H7 (cell line): ENCODE data around the gene SEC24D. TPM values are rescaled to one million over a fixed set of nuclear protein-coding genes. Genes with fewer than 3 reads are reported as not detected.

ENCODE experiments used
- DNase-seq: peaks from one replicate; pipeline ENCODE4 v3.0.0; 2012
- H3K27me3 ChIP-seq: 2 replicates; pipeline ENCODE4 v1.6.0; 2011; ENCODE audit warnings: mild to moderate bottlenecking, low read length; ENCODE audit not compliant: control insufficient read depth, insufficient read depth
- H3K36me3 ChIP-seq: replicated peaks from 2 replicates; pipeline ENCODE4 v1.5.1; 2011; ENCODE audit warnings: low read length; ENCODE audit not compliant: control insufficient read depth, insufficient read depth
- H3K4me3 ChIP-seq: 2 replicates; pipeline ENCODE4 v1.5.1; 2011; ENCODE audit warnings: low read depth, mild to moderate bottlenecking, control low read depth, low read length, moderate library complexity; ENCODE audit not compliant: insufficient read depth
- total RNA-seq: library from RNA; depleted of rRNA; stranded (reverse); fragments of >200 nt; shearing (Covaris generic); gene quantifications from 2 replicates; pipeline ENCODE4 v1.2.3, GENCODE V29; 2014

Gene SEC24D
- total RNA-seq, 1 experiment from 2014 or later = 39.4 TPM

DNA sequence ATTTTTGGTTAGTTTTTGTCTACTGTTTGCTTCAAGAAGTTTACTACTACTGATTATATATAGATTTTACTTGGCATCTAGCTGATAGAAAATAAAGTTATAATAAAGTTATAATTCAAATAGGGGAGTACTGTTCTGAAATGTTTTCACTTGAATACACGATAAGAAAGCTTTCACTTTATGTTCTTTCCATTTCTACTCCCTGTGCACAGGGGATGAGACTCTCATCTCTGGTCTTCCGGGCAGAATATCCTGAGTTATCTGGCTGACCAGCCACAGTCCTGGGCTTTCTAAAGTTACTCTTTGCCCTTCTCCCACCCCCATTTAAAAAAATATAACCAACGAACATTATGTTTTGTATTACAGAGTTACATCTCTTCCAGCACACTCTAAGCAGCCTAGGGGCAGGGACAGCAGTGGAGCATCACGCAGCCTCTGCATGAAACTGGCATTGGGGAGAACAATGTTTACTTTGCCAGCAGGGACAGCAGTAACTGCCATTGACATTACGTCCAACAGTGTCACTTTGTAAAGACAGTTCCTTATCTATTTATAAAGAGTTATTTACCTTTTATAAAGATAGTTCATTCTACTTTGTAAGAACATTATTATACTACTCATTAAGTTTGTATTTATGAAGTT is 86.5 kb downstream of the SEC24D start:
- no peak for DNase-seq
- Histone ChIP-seq H3K4me3 (no peak overlapping the region), H3K36me3 (peaks cover 8% of the 10 kb centered on the region), H3K27me3 (no peaks in the 10 kb centered on the region)

DNA sequence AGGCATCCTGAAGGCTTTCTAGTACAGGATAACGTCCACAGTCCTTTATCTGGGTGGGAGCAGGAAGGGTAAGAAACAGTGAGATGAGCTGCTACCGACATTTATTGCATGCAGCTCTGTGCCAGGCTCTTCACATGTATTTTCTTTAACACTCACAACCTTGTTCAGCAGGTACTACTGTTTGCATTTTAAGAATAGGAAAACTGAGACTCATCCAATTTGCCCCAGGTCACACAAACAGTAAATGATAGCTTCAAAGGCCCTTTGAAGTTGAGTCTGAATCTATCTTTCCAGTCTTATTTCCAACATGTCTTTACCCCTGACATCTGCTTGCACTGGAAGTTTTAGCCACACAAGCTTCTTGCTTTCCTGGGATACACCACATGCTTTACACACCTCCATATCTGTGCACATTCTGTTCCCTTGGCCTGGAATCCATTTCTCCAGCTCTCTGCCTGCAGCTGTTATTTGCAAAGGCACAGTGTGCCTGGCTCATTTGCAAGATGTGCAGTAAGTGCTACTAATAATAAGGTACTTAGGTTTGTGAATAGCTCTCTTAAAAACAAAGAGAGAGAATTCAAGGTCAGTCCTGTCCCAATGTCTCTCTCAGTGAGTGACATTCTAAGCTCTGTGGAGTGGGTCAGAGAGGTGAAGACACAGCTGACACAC is 89.5 kb downstream of the SEC24D start:
- Histone ChIP-seq H3K27me3 (no peaks in the 10 kb centered on the region), H3K36me3 (peaks cover 11% of the 10 kb centered on the region), H3K4me3 (no peak overlapping the region)
- DNase-seq = no peak

DNA sequence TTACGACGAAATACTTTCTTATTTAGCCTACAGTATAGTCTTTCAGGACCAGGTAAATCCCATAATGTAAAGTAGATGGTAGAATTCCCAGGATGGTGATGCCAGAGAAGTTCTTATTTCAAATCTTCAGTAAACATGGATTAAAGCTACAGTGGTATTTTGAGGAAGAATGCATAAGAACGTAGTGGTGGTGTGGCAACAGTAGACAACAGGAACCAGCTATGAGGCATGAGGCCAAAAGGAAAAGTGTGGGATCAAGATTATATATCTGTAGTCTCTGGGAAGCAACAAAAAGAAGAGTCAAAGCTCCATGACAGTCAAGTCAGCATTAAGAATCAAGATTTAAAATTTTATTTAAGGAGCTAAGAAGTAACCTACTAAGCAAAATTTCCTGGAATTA is 90.6 kb downstream of the SEC24D start:
- Histone ChIP-seq H3K4me3 (no peak overlapping the region), H3K36me3 (peaks cover 11% of the 10 kb centered on the region), H3K27me3 (no peaks in the 10 kb centered on the region)
- DNase-seq = no peak

DNA sequence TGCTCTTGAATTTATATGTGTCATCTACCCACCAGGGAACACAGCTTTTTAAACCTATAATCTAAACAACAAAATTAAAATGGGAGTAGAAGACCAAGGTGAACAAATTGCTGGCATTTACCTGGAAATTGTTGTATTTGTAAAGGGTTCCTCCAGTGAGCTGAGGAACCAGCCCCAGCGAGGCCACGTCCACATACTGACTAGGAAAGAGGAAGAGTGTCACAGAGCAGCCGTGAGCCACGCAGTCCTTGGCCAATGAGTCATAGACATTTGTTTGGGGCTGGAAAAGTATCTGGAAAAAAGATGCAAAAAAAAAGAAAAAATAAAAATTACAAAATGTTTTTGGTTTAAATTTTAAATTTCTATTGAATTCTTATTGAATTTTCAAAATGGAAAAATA is 92.1 kb downstream of the SEC24D start:
- Histone ChIP-seq H3K36me3 (peaks cover 13% of the 10 kb centered on the region), H3K27me3 (no peaks in the 10 kb centered on the region), H3K4me3 (no peak overlapping the region)
- DNase-seq = no peak

DNA sequence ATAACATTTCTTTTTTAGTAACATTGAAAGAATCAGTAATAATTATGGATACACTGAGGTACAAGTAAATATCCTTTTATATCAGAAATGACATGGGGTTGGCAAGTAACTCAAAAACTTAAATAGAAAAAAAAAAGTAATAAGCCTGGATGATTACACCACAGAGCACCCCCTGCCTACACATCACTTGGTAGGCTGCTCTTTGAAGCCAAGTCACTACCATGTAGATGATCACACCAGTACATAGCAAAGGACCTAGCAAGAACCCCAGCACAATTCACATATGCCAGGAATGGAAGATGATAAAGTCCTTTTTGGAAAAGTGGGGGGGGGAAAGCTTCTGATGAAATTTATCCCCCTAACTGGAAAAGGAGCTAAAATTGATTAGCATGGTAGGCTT is 93.9 kb downstream of the SEC24D start:
- Histone ChIP-seq H3K36me3 (peaks cover 17% of the 10 kb centered on the region), H3K4me3 (no peak overlapping the region), H3K27me3 (no peaks in the 10 kb centered on the region)
- no peak for DNase-seq

DNA sequence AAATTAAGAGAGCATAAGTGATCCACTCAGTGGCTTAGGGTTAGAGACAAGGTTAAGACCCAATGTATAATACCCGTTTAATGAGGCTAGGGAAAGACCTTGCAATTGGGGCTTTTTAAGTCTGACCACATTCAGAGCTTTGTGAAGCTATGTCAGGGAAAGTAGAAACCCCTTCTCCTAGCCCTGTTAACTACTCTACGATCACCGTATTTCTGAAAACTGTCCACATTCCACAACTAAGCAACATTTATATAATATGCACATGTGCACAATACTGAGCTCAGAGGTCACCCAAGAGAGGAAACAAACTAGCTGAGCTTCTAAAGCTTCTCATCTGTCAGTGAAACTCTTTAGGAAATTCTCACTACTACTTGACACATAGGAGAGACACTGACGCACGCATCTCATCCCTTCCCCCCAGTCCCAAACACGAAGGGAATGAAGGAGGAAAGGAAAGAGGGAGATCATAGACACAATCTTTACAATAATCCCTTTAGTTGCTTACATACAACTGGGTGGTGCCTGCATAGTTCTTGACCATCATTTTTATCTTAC is 94.5 kb downstream of the SEC24D start:
- DNase-seq = no peak
- Histone ChIP-seq H3K36me3 (peaks cover 17% of the 10 kb centered on the region), H3K27me3 (no peaks in the 10 kb centered on the region), H3K4me3 (no peak overlapping the region)

DNA sequence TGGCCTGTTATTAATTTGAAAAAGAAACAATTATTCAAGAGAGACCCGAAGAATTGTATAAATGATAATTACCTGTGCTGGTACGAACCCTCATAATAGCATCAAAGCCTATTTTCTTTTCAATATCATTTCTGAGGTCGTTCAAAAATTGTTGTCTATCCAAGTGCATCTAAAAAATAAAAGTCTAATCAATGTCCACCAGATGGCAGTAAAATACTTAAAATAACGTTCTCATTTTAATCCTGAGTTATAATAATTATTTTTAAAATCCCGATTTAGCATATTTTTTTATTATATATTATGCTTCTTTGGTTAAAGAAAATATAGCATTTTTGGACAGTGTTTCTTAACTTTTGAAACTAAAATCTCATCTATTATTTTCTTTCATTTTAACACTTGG is 95.1 kb downstream of the SEC24D start:
- H3K4me3 ChIP-seq = no peak overlapping the region
- no peak for DNase-seq
- no peaks in the 10 kb centered on the region for H3K27me3 ChIP-seq
- H3K36me3 ChIP-seq = peaks cover 20% of the 10 kb centered on the region

DNA sequence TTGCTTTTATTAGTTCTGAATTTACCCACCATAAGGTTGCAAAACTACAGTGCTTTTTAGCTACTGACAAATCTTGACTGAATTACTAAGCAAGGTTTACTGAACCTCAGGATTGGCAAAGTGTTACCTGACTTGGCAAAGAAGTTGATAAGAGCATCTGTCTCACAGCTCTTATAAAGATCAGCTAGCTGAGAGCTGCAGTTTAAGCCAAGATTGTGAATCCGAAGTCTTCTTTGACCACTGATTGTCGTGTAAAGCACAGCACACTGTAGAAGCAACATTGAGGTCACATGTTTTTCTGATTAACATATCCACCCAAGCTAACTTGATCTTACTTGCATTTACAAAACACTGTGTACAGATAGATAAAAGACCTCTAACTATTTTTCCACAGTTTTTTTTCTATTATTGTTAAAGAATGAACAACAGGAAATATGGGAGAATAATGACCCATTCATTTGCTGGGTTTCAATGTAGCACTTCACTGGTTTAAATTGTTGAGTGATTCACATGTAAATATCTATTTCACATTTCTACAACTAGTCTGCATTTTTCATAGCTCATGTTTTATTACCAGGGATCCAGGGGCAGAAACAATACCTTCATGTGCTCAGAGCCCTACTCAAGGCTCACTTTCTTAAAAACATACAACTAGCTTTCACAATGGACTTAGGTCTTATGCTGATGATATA is 96.8 kb downstream of the SEC24D start:
- Histone ChIP-seq H3K36me3 (peaks cover 15% of the 10 kb centered on the region), H3K4me3 (no peak overlapping the region), H3K27me3 (no peaks in the 10 kb centered on the region)
- no peak for DNase-seq

DNA sequence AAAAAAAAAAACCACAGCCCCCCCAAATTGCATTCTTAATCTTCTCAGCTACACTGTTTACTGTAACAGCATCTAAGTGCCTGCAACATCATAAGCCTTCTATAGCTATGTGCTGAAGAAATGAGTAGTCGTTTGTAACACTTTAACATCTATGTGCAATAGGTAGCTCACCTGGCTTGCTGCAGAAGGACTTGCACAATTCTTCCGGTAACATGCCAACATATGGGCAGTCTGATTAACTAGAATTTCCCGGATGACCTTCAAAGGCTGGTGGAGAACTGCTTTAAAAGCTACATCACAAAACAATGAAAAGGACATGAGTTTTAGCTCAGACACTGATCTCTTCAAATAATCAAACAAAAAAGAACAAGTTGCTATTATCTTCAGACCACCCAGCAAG is 97.8 kb downstream of the SEC24D start:
- DNase-seq = no peak
- Histone ChIP-seq H3K4me3 (no peak overlapping the region), H3K36me3 (peaks cover 14% of the 10 kb centered on the region), H3K27me3 (no peaks in the 10 kb centered on the region)

DNA sequence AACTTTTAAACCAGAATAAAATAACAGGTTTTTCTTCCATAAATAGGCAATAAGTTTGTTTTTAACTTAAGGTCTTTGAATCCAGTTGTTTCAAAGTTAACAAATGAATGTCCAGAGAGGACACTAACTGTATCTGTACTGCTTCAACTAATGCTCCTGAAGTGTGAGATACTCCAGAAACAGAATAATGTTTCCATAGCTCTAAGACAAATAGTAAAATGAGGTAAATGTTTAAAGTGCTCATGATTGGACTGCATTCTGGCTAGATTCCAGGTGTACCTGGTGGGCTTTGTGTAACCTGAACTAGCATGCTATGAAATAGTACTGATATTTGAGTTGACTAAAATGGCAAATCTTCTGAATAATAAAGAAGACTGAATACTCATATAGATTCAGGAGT is 99.0 kb downstream of the SEC24D start:
- H3K36me3 ChIP-seq = peaks cover 19% of the 10 kb centered on the region
- no peaks in the 10 kb centered on the region for H3K27me3 ChIP-seq
- DNase-seq = no peak
- no peak overlapping the region for H3K4me3 ChIP-seq

DNA sequence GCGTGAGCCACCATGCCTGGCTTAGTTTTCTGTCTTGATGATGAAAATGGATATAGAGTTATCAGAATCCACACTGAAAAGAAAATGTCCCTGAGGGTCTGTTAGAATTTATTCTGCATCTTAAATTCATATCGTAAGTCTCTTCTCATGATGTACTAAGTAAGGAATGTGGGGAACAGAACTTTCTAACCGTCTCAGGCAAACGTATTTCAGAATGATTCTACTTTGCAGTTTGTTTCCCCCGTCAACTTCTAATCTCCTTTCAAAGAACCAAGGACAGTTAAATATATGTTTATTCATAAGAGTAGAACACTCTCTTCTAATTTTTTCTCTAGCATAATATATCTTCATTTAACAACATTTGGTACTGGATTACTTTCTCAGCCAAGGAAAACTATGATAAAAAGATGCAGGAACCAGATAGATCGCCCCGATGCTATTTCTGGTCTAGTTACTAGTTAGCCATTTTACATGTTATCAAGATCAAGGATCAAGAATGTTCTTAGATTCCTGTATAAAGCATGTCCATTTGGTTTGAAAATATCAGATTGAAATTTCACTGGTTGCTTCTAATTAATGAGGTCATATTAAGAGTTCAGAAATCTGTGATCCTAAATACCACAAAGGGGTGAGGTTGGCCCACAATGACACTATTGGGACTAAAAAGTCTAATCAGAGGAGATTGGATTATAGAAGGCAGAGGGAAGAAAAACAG is 101.3 kb downstream of the SEC24D start:
- Histone ChIP-seq H3K36me3 (peaks cover 15% of the 10 kb centered on the region), H3K27me3 (no peaks in the 10 kb centered on the region), H3K4me3 (no peak overlapping the region)
- DNase-seq = no peak

DNA sequence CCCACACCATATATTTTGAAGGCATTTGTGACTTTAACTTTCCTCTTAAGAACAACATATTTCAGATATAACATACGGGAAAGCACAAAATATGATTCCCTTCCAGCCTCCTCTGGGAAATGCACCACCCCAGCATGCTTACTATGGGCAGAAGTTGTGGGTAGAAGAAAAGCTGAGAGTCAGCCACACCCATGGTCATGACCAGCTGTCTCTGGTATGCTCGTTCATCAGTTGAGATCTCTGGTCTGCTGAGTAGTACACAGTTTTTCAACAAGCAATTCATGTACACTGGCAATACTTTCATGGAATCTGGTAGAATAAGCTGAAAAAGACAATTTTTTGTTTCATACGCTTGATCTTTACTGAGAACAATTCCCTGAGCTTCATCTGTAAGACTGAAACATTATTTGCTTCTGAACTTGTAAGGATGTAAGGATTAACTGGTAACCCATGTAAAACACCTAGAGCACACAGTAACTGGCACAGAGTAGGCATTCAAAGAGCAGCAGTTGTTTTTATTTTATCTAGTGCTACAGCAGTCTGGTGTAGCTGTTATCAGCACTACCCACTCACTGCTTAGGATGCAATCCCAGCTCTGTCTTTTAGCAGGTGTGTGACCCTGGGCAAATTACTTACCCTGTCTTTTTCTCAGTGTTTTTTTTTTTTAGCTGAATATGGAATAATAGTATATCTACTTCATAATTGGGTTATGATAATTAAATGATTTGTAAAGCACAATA is 103.2 kb downstream of the SEC24D start:
- H3K4me3 ChIP-seq = no peak overlapping the region
- DNase-seq = no peak
- H3K27me3 ChIP-seq = no peaks in the 10 kb centered on the region
- peaks cover 17% of the 10 kb centered on the region for H3K36me3 ChIP-seq

DNA sequence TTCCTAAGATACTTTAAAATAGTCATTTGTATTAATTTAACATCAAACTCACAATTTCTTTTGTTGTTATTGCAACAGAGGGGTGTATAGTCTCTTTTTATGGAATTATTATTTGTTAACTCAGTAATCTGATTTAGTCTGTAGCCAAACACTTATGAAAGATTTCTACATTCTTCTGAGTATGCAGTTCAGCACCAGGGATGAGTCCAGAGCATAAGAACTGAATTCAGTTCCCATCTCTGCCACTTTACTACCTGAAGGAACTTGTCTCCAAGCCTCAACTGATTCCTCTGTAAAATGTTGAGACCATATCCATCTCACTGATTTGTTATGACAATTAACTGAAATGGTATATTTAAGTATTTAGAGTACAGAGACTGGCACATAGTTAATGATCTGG is 105.2 kb downstream of the SEC24D start:
- no peaks in the 10 kb centered on the region for H3K27me3 ChIP-seq
- no peak overlapping the region for H3K4me3 ChIP-seq
- no peak for DNase-seq
- H3K36me3 ChIP-seq = peaks cover 20% of the 10 kb centered on the region
